Transverse colon (tissue), 4 donors: ENCODE data around the gene MRPL41.

Experiments
- CTCF ChIP-seq, 5 experiments: fragments of 200-600 bp in 3 of 5; fragments of 450-650 bp in 2 of 5; sonication (generic) in 3 of 5; IDR thresholded peaks; 1 replicate in 2 of 5; 2 replicates in 3 of 5; pipeline ENCODE4 v1.5.1; 2016 to 2017; ENCODE audit warnings: antibody characterized with exemption in 5 of 5, inconsistent platforms in 3 of 5, mild to moderate bottlenecking in 2 of 5, moderate library complexity in 1 of 5
- EP300 ChIP-seq: sonication (generic); formaldehyde crosslinking; IDR thresholded peaks from one replicate; pipeline ENCODE4 v1.6.1; 2017; ENCODE audit warnings: antibody characterized with exemption, low read depth
- POLR2A ChIP-seq: fragments of 450-650 bp; IDR thresholded peaks from one replicate; pipeline ENCODE4 v1.6.1; 2016; ENCODE audit warnings: antibody characterized with exemption, mild to moderate bottlenecking, moderate library complexity
- POLR2AphosphoS5 ChIP-seq, 3 donors: sonication (generic); formaldehyde crosslinking; IDR thresholded peaks; one replicate each; pipeline ENCODE4 v1.6.1; 2016; ENCODE audit warnings: antibody characterized with exemption in 3 of 3

GRCh38 chr9:137590469-137591383 lies 39.0 kb downstream of the MRPL41 start, which contains the start of gene ZMYND19:
- TF ChIP-seq POLR2A (peak; percentile 31), EP300 (no peak), CTCF (IDR thresholded peaks at IDR 0.05) (no peak), POLR2AphosphoS5 (IDR thresholded peaks at IDR 0.05) (peak; percentile 24 to 57 (median 37))
